Spleen (tissue), 11 donors: ENCODE measurements around the gene RIMBP2. TPM values are rescaled to one million over a fixed set of nuclear protein-coding genes. Genes with fewer than 3 reads are reported as not detected.

Source experiments
- DNase-seq: peaks from one replicate; pipeline ENCODE4 v3.0.0-alpha.2; 2020
- H3K27ac ChIP-seq, 8 donors: fragments of 200-600 bp; sonication (generic) in 7 of 8; 1 replicate in 4 of 8; 2 replicates in 4 of 8; pipeline versions ENCODE4 v1.5.0 to v1.8.0; 2016 to 2021; ENCODE audit warnings: inconsistent platforms in 4 of 8, mild to moderate bottlenecking in 4 of 8, moderate library complexity in 1 of 8
- H3K27me3 ChIP-seq, 7 donors: fragments of 200-600 bp; sonication (generic) in 6 of 7; replicated peaks in 1 of 7; 1 replicate in 4 of 7; 2 replicates in 3 of 7; pipeline versions ENCODE4 v1.5.0 to v1.8.0; 2016 to 2021; ENCODE audit warnings: inconsistent platforms in 3 of 7, mild to moderate bottlenecking in 1 of 7
- H3K36me3 ChIP-seq, 6 donors: fragments of 200-600 bp; sonication (generic) in 5 of 6; 1 replicate in 4 of 6; 2 replicates in 2 of 6; pipeline versions ENCODE4 v1.5.0 to v1.8.0; 2016 to 2021; ENCODE audit warnings: inconsistent platforms in 2 of 6
- H3K4me1 ChIP-seq, 6 donors: fragments of 200-600 bp; sonication (generic) in 5 of 6; 1 replicate in 3 of 6; 2 replicates in 3 of 6; pipeline versions ENCODE4 v1.5.0 to v1.8.0; 2016 to 2021; ENCODE audit warnings: inconsistent platforms in 3 of 6
- H3K4me3 ChIP-seq, 8 donors: fragments of 200-600 bp; sonication (generic) in 7 of 8; 1 replicate in 4 of 8; 2 replicates in 4 of 8; pipeline versions ENCODE4 v1.5.0 to v1.8.0; 2016 to 2021; ENCODE audit warnings: inconsistent platforms in 4 of 8, mild to moderate bottlenecking in 4 of 8, moderate library complexity in 2 of 8
- H3K9me3 ChIP-seq, 8 donors: fragments of 200-600 bp; sonication (generic) in 7 of 8; 1 replicate in 4 of 8; 2 replicates in 4 of 8; pipeline versions ENCODE4 v1.5.0 to v1.8.0; 2016 to 2021; ENCODE audit warnings: inconsistent platforms in 4 of 8
- POLR2A ChIP-seq, 3 donors: fragments of 450-650 bp; IDR thresholded peaks; one replicate each; pipeline ENCODE4 v1.5.1; 2017; ENCODE audit warnings: antibody characterized with exemption in 3 of 3, mild to moderate bottlenecking in 1 of 3
- POLR2AphosphoS5 ChIP-seq, 3 donors: sonication (generic); formaldehyde crosslinking; IDR thresholded peaks; one replicate each; pipeline ENCODE4 v1.5.1; 2017; ENCODE audit warnings: antibody characterized with exemption in 3 of 3
- WGBS, 5 donors: extraction: QIAGEN DNeasy Blood & Tissue Kit in 3 of 5; methylation state at CpG; one replicate each; pipeline versions ENCODE4 v1.1.5 to v1.1.7; 2013 to 2018; 5-methylcytosine and 5-hydroxymethylcytosine counted together
- intact Hi-C: fragments of 100-400 bp; cut with DNase I; formaldehyde crosslinking; loops from one replicate; pipeline ENCODE4 v1.15.0; 2023; ENCODE audit warnings: low total_unique reads
- polyA plus RNA-seq, 3 donors: library from polyadenylated mRNA; stranded (reverse); fragments of 200-250 nt; gene quantifications; one replicate each; pipeline ENCODE4 v1.2.1, GENCODE V29; 2013
- total RNA-seq, 7 donors: library from RNA; depleted of rRNA in 3 of 7; stranded (reverse); fragments of >200 nt in 3 of 7; fragmentation: NEBNext Ultra II Directional in 4 of 7; extraction: Animal tissue kit (Norgen Biotek cat#: 25700) in 4 of 7; gene quantifications; one replicate each; pipeline versions ENCODE4 v1.1.0 to v1.2.1, GENCODE V29; 2016 to 2021
- TF ChIP-seq, protein P1 (sequence below), 11 experiments: fragments of 200-600 bp in 7 of 11; fragments of 450-650 bp in 4 of 11; sonication (generic) in 4 of 11; IDR thresholded peaks in 8 of 11; conservative IDR thresholded peaks in 3 of 11; 1 replicate in 7 of 11; 2 replicates in 4 of 11; pipeline versions ENCODE4 v1.4.0 to v1.8.0; 2016 to 2021; ENCODE audit warnings: antibody characterized with exemption in 11 of 11, inconsistent platforms in 4 of 11, mild to moderate bottlenecking in 1 of 11
- donor health status: healthy with polysubstance abuse.
- donor health status: DM: no; HTN: no; CAD: no; lungs with moderate emphysema.
- donor health status: DM: no; HTN: no; CAD: no.
- donor health status: Bipolar disorder and iron deficiency.
- donor health status: healthy.
- donor health status: DM: no; HTN: no; CAD: no.
- donor health status: DM: yes; HTN: yes; CAD: no.

The RIMBP2 gene
- total and polyA plus RNA-seq, 10 donors = 0.05 to 5.2 (median 0.95) TPM

DNA sequence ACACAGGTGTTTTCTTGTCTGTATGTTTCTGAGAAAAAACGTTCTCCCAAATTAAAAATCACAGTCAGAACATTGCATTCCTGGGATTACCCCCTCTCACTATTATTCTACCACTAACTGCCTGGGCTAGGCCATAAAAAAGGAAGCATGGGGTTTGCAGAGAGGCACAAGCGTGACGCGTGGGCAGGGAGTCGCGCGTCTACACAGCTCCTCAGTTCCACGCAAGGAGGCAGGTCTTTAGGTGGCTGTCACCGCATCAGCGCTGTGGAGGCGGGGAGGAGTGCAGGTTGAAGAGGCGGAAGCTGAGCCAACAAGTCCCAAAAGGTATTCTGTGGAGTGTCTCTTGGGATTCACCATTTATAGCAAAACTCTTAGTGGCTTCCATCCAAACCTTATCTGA is 109.9 kb downstream of the RIMBP2 start:
- intact Hi-C loops = no loop called here

DNA sequence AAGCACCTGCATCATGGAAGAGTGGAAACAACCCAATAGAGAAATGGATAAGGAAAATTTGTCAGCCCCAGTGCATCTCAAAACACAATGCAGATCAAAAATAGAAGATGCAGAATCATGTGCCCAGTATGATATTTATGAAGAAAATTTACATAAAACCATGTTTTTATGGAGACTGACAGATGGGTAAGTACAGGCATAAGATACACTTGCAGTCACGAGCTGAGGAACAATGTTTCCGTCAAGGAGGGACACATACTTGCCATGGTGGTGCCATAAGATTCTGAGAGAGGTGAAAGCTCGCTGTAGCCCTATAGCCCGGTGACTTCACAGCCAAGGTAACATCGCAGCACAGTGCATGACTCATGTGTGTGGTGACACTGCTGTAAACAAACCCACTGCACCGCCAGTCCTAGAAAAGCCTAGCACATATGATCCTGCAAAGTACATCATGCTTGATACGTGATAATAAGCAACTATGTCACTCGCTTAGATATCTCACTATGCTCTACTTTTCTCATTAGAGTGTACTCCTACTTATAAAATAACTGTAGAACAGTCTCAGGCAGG is 112.6 kb downstream of the RIMBP2 start:
- Histone ChIP-seq H3K27ac (no peak overlapping the region), H3K4me3 (no peak overlapping the region), H3K4me1 (no peaks in the 10 kb centered on the region), H3K36me3 (no peaks in the 10 kb centered on the region), H3K27me3 (no peaks in the 10 kb centered on the region), H3K9me3 (peaks cover 0 to 15% (median 3%) of the 10 kb centered on the region in 8 donors)
- TF ChIP-seq, protein P1, sequence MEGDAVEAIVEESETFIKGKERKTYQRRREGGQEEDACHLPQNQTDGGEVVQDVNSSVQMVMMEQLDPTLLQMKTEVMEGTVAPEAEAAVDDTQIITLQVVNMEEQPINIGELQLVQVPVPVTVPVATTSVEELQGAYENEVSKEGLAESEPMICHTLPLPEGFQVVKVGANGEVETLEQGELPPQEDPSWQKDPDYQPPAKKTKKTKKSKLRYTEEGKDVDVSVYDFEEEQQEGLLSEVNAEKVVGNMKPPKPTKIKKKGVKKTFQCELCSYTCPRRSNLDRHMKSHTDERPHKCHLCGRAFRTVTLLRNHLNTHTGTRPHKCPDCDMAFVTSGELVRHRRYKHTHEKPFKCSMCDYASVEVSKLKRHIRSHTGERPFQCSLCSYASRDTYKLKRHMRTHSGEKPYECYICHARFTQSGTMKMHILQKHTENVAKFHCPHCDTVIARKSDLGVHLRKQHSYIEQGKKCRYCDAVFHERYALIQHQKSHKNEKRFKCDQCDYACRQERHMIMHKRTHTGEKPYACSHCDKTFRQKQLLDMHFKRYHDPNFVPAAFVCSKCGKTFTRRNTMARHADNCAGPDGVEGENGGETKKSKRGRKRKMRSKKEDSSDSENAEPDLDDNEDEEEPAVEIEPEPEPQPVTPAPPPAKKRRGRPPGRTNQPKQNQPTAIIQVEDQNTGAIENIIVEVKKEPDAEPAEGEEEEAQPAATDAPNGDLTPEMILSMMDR (IDR thresholded peaks at IDR 0.05 in 8 of 11, conservative IDR thresholded peaks at IDR 0.05 in 3 of 11) = no peak
- TF ChIP-seq POLR2A (IDR thresholded peaks at IDR 0.05) (no peak), POLR2AphosphoS5 (IDR thresholded peaks at IDR 0.05) (no peak)
- intact Hi-C loops = no loop called here
- no peak for DNase-seq
- 76 to 87% (median 81%) methylated on average over 8 of the region's 8 CpGs for WGBS, 5 donors

More for the DNA sequence above, 109.9 kb downstream of the RIMBP2 start:
- H3K36me3 ChIP-seq = no peaks in the 10 kb centered on the region
- no peaks in the 10 kb centered on the region for H3K27me3 ChIP-seq
- TF ChIP-seq POLR2AphosphoS5 (IDR thresholded peaks at IDR 0.05) (no peak), POLR2A (IDR thresholded peaks at IDR 0.05) (no peak)
- TF ChIP-seq, protein P1 (IDR thresholded peaks at IDR 0.05 in 8 of 11, conservative IDR thresholded peaks at IDR 0.05 in 3 of 11) = no peak
- DNase-seq = no peak
- H3K4me3 ChIP-seq = no peak overlapping the region
- H3K27ac ChIP-seq = no peak overlapping the region
- WGBS, 5 donors = 84 to 91% (median 85%) methylated on average over 12 of the region's 12 CpGs
- no peaks in the 10 kb centered on the region for H3K4me1 ChIP-seq
- no peaks in the 10 kb centered on the region for H3K9me3 ChIP-seq

DNA sequence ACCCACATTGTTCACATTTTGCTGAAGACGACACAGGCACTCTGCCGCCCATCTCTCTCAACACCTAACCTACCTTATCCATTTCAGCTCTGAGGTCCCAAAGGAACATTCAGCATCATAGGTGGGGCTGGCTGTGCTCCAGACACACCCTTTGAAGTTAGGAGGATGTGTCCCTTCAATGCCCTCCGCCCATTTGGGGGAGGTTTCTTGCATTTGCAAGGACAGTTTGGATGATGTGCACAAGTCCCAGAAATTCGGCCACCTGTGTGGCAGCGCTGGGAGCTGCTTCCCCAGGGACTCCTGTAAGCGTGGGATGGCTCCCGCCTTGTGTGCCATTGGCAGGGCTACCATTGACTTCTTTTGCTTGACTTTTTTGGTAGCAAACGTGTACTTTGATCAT is 113.8 kb downstream of the RIMBP2 start:
- no peak for TF ChIP-seq POLR2AphosphoS5 (IDR thresholded peaks at IDR 0.05)
- 86 to 94% (median 88%) methylated on average over 8 of the region's 8 CpGs for WGBS, 5 donors
- H3K27ac ChIP-seq = no peak overlapping the region
- intact Hi-C loops = no loop called here
- H3K4me1 ChIP-seq = no peaks in the 10 kb centered on the region
- no peaks in the 10 kb centered on the region for H3K27me3 ChIP-seq
- no peak for DNase-seq
- H3K36me3 ChIP-seq = no peaks in the 10 kb centered on the region
- peaks cover 0 to 26% (median 14%) of the 10 kb centered on the region in 8 donors for H3K9me3 ChIP-seq
- H3K4me3 ChIP-seq = no peak overlapping the region

DNA sequence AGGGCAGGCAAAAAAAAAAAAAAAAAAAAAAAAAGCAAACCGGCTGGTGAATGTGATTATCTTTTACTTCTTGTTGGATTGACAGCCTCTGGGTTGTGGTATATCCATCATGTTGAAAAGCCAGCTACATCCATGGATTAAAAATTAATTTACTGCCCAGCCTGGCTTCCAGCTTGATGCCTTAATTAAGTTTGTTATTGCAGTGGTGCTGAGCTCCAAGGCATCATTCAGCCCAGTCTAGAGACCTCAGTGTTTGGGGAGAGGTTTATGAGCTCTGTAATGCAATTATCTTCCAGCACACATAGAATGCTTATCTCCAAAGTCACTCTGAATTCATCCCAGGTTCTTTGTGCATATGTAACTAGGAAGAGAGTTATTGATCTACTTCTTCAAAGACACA is 114.8 kb downstream of the RIMBP2 start:
- no peak for DNase-seq
- intact Hi-C loops = no loop called here
- Histone ChIP-seq H3K36me3 (no peaks in the 10 kb centered on the region), H3K27ac (no peak overlapping the region), H3K9me3 (peaks cover 0 to 32% (median 18%) of the 10 kb centered on the region in 8 donors), H3K4me3 (no peak overlapping the region), H3K27me3 (no peaks in the 10 kb centered on the region), H3K4me1 (no peaks in the 10 kb centered on the region)
- 50 to 86% (median 67%) methylated on average over 1 of the region's 1 CpG for WGBS, 5 donors
- TF ChIP-seq, protein P1 (IDR thresholded peaks at IDR 0.05 in 8 of 11, conservative IDR thresholded peaks at IDR 0.05 in 3 of 11) = no peak
- TF ChIP-seq POLR2AphosphoS5 (IDR thresholded peaks at IDR 0.05) (no peak), POLR2A (IDR thresholded peaks at IDR 0.05) (no peak)
